ENCODE measurements around the gene XRCC5.
"Not testable (repeated sequence)": the region's sequence is repeated elsewhere in the genome, so short reads cannot be mapped to it uniquely, and the experiment has no call there.

XRCC5 gene

DNA sequence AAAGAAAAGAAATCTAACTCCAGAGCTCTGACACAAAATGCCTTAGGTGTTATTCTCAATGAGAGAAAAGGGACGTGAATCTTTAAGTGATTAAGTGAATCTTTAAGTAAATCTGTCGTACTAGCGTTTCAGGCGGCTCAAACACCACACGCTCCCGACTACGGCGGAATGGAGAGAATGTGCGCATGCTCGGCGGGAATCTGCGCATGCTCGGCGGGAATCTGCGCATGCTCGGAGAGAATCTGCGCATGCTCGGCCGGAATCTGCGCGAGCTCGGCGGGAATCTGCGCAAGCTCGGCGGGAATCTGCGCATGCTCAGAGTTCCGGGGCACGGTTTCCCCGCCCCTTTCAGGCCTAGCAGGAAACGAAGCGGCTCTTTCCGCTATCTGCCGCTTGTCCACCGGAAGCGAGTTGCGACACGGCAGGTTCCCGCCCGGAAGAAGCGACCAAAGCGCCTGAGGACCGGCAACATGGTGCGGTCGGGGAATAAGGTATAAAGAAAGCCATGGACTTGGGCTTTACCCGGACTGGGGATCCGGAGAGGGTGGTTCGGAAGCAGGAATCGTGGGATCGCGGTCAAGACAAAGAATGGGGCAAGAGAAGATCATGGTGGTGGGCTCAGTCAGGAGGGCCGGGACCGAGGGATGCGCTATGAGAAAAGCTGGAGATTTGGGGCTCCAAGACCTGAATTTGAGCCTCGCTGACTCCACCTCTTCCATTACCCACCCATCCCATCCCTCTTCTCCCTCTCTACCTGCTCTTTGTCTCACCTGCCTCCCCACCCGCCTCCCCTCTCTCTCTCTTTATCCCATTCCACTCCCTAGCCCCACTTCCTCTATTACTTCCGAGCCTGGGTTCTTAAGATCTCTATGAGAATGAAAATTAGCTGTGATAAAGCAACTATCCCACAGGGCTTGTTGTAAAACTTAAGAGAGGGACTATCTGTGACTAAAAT is at the start of gene XRCC5:
TSS of gene XRCC5 (plus strand) at position 382 of the 955 bp plus-strand sequence. CDS start at position 471, 89 bp downstream.
- DNase-seq = peak; percentile 98

DNA sequence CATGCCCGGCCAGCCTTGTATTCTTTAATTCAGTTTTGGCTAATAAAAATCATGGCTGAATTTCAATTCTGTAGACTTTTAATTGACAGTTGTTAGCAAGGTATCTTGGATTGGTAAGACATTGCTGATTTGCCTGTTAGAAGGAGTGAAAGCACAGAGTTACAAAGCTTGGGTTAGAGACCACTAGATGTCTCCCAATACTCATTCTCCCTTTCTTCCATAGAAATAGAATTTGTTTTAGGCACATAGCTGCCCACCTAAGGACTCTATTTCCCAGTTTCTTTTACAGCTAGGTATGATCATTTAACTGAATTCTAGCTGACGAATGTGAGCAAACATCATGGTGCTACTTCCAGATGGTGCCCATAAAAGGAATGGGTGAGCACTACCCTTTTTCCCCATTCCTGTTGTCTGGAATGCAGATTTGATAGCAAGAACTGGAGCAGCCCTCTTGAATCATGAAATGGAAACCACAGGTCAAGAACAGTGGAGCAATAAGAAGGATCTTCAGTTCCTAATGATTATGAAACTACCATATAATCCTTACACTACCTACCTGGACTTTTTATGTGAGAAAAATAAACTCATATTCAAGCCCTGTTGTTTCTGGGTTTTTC is 45.0 kb upstream of the XRCC5 start:
- no peak for DNase-seq

DNA sequence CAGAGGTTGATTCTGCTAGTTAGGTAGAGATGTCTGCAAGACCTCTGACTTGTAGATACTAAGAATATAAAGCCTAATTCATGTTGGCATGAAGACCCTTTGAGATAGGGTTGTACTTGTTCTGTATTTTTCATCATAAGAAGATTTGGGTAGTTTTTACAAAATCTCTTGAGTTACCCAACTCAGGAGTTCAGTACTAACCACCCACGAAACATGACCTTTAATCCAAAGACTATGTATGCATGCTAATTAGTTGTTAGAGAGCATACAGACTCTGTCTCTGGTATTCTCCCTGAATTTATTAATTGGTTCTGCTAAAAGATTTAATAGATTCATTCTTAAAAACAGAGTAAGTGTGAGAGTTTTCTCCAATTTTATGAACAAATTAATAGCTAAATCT is 44.5 kb upstream of the XRCC5 start:
- no peak for DNase-seq

DNA sequence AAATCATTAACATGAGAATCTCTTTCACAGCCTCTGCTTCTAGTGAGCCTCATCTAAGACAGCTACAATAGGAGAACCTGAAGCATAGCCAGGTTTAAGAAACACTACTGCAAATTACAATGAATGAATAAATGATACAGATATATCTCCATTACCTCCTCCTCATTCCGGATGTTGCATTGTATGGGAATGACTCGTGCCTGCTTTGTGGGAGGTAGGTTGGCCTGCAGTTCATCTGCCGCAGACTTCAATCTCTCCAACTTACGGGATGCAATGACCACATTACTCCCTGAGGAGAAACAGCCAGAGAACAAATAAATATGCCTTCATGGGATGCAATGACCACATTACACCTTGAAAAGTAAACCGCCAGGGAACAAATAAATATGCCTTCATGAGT is 42.9 kb upstream of the XRCC5 start:
- DNase-seq = no peak

DNA sequence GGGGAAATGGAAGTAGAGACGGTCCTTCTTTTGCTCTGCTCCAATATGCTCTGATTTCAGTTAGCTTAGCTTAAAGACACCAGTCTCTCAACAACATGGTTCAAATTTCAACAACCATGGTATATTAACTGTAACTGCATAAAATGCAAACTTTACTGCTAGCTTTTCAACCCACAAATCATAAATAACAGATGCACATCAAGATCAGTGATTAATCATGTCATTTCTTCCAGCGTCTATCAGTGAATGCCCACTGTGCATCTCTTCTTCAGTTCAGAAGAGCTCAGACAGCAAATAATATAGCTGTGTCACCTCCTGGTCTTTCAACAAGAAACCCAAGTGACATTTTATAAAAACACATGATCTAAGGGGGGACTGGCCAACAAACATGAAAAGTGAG is 40.1 kb upstream of the XRCC5 start:
- DNase-seq = no peak

DNA sequence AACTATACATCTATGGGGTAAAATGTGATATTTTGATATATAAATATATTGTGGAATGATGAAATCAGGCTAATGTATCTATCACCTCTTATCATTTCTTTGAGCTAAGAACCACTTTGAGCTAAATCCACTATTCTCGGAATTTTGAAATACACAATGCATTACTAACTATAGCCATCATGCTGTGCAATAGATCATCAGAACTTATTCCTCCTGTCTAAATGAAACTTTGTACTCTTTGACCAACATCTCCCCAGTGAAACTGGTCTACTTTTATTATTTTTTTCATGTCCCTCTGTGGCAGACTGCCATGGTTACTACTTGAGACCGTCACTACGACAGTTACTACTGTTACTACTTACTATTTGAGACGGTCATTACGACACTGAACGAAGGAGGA is 39.0 kb upstream of the XRCC5 start:
- DNase-seq = no peak

DNA sequence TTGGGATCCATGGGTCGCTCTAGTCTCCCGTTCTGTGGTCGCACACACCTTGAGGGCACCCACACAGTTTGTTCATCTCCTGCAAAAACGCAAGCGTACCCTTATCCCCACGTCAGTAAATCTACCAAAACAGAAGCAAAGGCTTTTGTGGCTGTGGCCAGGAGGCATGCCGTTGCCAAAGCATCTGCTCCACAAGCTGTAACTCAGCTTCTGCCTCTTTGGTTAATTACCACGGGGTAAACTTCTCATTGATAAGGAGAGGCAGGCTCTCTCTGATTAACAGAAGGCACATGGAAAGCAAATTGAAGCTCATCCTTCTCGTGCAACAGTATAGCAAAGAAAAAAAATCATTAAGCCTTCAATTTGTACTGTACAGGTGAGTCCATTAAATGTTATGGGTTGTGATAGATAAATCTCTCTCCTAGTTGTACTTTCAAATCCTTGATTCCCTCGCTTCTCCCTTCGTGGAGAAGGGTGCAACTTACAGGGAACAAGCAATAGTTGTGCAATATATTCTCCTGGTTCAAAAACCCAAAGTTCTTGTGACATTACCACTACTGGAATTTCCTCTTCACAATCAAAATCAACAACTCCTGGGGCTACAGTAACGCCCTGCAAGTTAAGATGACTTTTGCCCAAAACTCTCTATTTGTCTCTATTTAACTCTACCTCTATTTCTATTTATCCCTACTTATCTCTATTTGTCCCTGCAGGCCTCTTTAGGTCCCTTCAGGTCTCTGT is 37.9 kb upstream of the XRCC5 start:
- no peak for DNase-seq

DNA sequence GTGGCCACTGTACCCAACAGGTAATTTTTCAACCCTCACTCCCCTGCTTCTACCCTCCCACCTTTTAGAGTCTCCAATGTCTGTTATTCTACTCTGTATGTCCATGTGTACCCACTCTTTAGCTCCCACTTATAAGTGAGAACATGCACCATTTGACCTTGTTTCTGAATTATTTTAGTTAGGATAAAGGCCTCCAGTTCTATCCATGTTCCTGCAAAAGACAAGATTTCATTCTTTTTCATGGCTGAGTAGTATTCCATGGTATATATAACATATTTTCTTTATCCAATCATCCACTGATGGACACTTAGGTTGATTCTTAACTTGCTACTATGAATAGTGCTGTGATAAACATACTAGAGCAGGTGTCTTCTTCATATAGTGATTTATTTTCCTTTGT is 36.7 kb upstream of the XRCC5 start:
- no peak for DNase-seq

DNA sequence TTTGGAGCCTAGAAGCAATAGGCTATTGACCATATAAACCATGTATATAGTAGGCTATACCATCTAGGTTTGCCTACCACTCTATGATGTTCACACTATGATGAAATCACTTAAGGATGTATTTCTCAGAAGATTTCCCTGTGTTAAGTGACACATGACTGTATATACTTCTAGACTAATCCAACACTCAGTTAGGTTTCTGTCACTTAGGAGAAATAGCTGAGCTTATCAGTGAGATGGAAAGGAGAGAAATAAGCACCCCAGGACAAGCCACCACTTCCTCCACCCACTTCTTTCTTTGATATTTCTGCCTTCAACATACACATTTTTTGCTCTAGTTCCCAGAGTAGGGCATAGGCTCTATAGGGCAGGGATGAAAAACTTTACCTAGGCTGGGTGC is 35.4 kb upstream of the XRCC5 start:
- no peak for DNase-seq

DNA sequence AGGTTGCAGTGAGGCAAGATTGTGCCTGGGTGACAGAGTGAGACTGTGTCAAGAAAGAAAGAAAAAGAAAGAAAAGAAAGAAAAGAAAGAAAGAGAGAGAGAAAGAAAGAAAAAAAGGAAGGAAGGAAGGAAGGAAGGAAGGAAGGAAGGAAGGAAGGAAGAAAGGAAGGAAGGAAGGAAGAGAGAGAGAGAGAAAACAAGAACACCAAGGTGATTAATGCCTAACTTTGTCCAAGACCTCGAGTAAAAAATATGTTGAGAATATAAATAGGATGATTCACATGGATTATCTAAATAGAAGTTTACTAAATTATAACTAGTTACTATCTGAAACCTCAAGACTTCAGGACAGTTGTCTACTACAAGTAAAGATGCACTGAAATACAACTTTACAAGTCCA is 34.8 kb upstream of the XRCC5 start:
- DNase-seq = no peak

DNA sequence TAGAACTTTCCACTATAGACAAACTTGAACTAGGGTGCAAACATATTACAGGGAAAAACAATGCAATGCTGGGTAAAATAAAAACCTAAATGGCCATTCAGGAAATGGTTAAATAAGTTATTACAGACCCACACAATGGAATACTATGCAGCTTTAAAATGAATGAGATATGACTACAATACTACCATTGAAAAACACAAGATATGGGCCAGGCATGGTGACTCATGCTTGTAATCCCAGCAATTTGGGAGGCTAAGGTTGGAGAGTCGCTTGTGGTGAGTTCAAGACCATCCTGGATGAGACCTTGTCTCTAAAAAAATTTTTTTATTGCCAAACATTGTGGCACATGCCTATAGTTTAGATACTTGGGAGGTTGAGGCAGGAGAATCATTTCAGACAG is 34.4 kb upstream of the XRCC5 start:
- no peak for DNase-seq

DNA sequence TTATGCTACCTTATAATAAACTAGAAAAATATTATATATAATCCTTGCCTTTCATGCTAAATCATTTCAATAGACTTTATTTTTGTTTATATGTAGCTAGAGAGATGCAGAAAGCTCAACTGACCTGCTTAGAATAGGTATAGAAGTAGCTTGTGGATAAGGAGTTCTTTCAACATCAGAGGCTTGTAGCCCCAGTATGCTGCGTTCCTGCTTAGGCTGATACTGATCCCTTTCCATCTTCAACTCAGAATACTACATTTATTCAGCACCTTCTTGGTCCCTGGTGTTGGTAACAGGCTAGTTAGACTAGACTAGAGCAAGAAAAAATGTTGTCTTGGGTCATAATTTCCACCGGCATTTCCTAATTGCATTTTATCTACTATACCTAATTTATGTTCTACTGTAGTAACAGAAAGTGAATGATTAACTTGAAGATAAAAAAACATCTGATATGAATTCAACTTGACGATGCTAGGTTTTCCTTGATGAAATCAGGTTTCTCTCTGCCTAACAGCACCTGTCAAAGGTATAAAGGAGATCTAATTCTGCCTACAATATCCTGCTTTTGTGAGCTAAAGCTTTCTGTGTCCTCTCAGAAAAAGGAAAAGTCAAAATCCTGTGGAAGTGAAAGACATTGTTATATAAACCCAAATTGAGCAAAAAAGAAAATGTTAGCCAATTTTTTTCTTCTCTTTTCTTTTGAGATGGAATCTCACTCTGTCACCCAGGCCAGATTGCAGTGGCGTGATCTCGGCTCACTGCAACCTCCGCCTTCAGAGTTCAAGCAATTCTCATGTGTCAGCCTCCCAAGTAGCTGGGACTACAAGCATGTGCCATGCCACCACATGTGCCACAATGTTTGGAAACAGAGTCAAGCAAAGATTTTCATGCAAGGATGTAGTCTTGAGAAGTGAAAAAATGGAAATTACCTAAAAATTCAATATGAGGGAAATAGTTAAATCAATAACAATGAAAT is 33.4 kb upstream of the XRCC5 start:
- DNase-seq = no peak

DNA sequence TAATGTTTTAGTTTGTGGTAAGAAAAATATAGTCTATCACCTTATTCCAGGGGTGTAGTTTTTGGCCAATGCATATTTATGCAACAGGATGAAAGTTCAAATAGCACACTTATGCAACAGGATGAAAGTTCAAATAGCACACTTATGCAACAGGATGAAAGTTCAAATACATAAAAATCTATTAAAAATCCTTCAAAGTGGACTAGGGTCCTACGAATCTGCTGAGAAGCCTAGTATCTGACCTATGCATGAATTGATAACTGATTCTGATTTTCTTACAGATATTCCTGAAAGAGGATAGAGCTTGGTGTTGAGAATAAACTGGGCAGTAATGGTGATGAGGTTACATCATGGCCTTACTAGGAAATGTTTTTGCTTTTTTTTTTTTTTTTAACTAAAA is 30.4 kb upstream of the XRCC5 start:
- DNase-seq = no peak

DNA sequence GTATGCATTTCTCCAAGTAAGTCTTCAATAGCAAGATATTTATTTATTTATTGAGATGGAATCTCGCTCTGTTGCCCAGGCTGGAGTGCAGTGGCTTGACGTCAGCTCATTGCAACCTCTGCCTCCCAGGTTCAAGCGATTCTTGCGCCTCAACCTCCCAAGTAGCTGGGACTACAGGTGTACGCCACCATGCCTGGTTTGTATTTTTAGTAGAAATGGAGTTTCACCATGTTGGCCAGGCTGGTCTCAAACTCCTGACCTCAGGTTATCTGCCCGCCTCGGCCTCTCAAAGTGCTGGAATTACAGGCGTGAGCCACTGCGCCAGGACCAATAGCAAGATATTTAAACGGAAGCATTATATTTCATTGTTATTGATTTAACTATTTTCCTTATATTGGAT is 29.1 kb upstream of the XRCC5 start:
- not testable (repeated sequence) for DNase-seq

DNA sequence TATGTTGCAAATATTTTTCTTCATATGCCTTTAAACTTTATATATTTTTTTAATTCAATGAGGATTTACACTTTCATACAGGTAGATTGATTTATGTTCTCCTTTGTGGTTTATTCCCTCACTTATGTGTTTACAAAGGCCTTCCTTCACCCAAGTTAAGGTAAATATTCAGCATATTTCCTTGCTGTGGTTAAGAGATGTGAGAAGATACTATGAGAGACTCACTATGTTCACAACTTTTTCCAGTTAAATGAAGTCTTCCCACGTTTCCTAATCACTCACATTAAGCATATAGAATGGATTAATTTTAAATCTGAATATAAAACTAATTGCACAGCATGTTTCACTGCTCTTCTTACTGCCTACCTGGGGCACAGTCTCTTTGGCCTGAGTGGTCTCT is 28.1 kb upstream of the XRCC5 start:
- DNase-seq = no peak

DNA sequence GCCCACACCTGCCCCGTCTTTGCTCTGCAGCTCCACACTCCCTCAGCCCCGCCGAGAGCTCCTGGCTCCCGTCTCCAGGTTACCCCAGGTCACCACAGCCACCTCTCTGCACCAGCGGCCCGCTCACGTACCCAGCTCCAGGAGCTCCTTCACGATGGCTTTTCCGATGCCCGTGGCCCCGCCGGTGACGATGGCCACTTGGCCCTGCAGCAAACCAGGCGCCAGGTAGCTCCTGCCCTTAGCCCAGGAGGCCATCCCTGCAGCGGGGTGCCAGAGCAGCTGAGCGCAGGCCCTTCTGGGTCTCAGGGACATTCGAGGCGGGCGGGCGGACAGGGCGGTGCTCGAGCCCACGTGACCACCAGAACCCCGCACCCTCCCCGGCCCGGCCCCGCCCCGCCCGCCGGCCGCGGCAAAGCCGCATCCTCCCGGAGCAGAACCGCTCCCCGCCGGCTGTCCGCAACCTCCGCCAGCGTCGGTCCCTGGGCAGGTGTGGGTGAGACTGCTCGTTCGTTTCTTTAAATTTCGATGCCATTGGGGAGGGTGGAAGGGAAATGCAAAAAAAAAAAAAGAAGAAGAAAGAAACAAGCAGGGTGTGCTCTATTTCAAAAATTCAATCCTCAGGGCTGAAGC is 27.5 kb upstream of the XRCC5 start, which contains the start of the genes PECR and TMEM169:
TSS of gene PECR (minus strand) at position 323 of the 630 bp plus-strand sequence. CDS start at position 255, 68 bp downstream.
TSS of gene TMEM169 (plus strand) at position 433 of the 630 bp plus-strand sequence. CDS start 14,045 bp downstream, outside the sequence.
- DNase-seq = peak; percentile 77

DNA sequence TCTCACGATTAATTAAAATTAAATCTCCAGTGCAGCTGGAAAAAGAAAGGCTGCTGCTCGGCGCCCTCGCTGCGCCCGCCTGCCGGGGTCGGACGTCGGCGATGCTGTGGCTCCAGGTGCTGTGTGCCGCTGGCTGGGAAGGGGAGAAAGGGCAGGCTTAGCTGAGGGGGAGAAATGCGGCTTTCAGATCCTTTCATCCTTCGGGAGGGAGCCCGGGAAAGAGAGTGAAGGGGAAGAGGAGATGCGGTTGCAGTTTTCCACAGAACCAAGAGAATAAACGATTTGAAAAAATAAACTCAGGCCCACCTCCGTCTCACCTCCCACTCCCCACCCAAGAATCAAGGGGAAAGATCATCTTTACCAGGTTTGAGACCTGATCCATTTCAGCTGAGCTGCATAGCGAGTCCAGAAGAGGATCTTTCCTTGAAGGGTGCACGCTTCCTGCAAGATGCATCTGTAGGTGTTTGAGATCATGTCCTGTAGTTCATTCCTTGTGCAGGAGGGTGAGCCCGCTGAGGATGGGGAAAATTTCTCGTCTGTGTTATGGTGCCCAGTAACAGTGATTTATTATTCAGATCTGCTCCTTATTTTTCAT is 26.9 kb upstream of the XRCC5 start:
- no peak for DNase-seq

DNA sequence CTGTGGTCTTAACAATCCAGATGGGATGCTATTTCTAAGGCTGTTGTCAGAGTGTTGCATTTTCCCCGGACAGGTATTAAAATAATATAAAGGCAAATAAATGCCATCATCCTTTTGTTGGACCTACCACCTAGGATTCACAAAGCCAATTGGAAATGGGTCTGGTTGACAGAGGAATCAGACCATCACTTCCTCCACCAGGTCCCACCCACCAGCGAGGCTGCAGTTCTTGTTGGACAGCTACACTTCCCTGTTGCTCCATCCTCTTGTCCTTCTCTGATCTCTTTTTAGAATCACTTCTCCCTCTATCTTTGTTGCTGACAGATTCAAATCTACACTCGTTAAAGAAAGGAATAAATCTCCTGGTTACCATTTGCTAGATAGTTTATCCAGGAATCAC is 26.3 kb upstream of the XRCC5 start:
- no peak for DNase-seq

DNA sequence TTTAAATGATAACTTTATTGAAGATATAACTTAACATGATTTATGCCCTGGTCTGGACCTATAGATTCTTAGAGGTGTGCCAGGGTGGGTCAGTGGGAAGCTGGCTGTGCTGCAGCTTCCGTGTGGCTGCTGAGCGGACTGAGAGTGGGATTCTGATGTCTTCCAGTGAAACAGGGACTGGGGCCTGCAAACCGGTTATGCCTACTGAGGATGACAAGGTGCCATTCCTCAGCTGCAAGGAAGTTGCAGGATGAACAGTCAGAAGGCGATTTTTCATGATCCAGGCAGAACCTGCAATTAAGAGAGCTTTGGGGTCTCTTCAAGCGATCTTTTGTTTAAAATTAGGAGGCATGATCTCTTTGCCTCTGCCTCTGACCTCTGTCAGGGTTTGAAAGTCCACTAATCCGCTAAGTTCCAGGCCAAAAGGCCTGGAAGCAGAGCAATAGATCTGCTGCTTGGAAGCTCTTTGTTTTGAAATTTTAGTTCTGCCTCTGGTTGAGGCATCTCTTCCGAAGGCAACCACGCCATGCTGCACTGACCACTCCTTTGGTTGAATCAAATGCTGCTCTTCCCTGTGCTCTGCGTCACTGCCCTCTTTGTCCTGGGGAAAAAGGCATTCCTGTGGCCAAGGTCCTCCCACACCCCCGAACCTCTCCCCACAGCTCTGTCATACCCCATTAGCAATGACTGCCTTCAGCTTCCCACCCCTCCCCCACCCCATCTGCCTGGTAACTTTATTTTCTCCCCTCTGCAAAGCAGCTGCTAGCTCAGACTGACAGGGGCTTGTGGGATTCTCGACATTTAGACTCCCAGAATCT is 25.5 kb upstream of the XRCC5 start:
- DNase-seq = no peak

DNA sequence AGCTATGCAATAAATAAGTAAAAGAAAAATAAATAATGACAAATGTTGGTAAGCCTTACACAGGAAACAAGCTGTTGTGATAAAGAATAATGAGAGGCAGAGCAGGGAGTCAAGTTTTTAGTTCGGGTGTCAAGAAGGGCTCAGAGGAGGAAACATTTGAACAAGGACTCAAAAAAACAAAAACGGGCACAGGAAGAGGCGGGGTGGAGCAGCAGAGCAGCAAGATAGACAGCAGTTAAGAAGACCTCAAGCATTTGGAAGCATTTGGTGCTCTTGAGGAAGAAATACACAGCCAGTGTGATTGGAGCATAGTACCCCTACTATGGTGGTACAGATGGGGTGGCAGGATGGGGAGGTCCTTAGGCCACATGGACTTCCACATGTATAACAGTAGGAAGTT is 24.6 kb upstream of the XRCC5 start:
- peak; percentile 24 for DNase-seq

Measured in activated CD4-positive, alpha-beta T cell treated with anti-CD3 and anti-CD28 coated beads, Interleukin-2, amount 50 U/mL, for 16 hours (primary cell).